H9 (cell line): ENCODE results near the gene UTS2B. TPM values are rescaled to one million over a fixed set of nuclear protein-coding genes. Genes with fewer than 3 reads are reported as not detected.

Experiments used
- DNase-seq: peaks from one replicate; pipeline ENCODE4 v3.0.0-alpha.2; 2017
- H2AFZ ChIP-seq: one replicate; pipeline ENCODE4 v1.6.1; 2013; ENCODE audit warnings: mild to moderate bottlenecking, low read length, control low read depth, moderate library complexity
- H2AK5ac ChIP-seq: 2 replicates; pipeline ENCODE4 v1.6.1; 2013; ENCODE audit warnings: low read length, control low read depth, mixed read lengths; ENCODE audit not compliant: insufficient read length
- H2BK120ac ChIP-seq: one replicate; pipeline ENCODE4 v1.6.1; 2013; ENCODE audit warnings: low read depth, mild to moderate bottlenecking, low read length, control low read depth, inconsistent platforms; ENCODE audit not compliant: poor library complexity, severe bottlenecking
- H2BK12ac ChIP-seq: 2 replicates; pipeline ENCODE4 v1.6.1; 2013; ENCODE audit warnings: low read length, control low read depth, mixed read lengths, low read depth; ENCODE audit not compliant: insufficient read length
- H2BK15ac ChIP-seq: 2 replicates; pipeline ENCODE4 v1.6.1; 2013; ENCODE audit warnings: low read depth, low read length, control low read depth
- H2BK20ac ChIP-seq: one replicate; pipeline ENCODE4 v1.6.1; 2013; ENCODE audit warnings: low read depth, mild to moderate bottlenecking, low read length, control low read depth, inconsistent platforms; ENCODE audit not compliant: poor library complexity, severe bottlenecking
- H2BK5ac ChIP-seq: 2 replicates; pipeline ENCODE4 v1.6.1; 2013; ENCODE audit warnings: low read length, control low read depth, mixed read lengths; ENCODE audit not compliant: insufficient read length
- H3K14ac ChIP-seq: 2 replicates; pipeline ENCODE4 v1.6.1; 2013; ENCODE audit warnings: low read length, control low read depth; ENCODE audit not compliant: insufficient read depth
- H3K18ac ChIP-seq: 2 replicates; pipeline ENCODE4 v1.6.1; 2013; ENCODE audit warnings: low read depth, mild to moderate bottlenecking, mixed read lengths, low read length, control low read depth; ENCODE audit not compliant: insufficient read length
- H3K23ac ChIP-seq: 2 replicates; pipeline ENCODE4 v1.6.1; 2013; ENCODE audit warnings: low read length, control low read depth, mixed read lengths, low read depth; ENCODE audit not compliant: insufficient read length
- H3K23me2 ChIP-seq: 2 replicates; pipeline ENCODE4 v1.6.1; 2013; ENCODE audit warnings: low read depth, mild to moderate bottlenecking, mixed read lengths, low read length, control low read depth; ENCODE audit not compliant: insufficient read length, poor library complexity, severe bottlenecking
- H3K27ac ChIP-seq: 2 replicates; pipeline ENCODE4 v1.5.1; 2013; ENCODE audit warnings: low read length, control low read depth, mixed read lengths, low read depth; ENCODE audit not compliant: insufficient read length
- H3K27me3 ChIP-seq: 2 replicates; pipeline ENCODE4 v1.6.1; 2013; ENCODE audit warnings: low read length, control low read depth, inconsistent platforms; ENCODE audit not compliant: insufficient read depth
- H3K4ac ChIP-seq: 2 replicates; pipeline ENCODE4 v1.6.1; 2013; ENCODE audit warnings: low read depth, mild to moderate bottlenecking, control low read depth, inconsistent platforms, low read length, moderate library complexity
- H3K4me1 ChIP-seq: 2 replicates; pipeline ENCODE4 v1.6.1; 2013; ENCODE audit warnings: low read length, control low read depth, inconsistent platforms; ENCODE audit not compliant: insufficient read depth
- H3K4me2 ChIP-seq: 2 replicates; pipeline ENCODE4 v1.6.1; 2013; ENCODE audit warnings: low read length, control low read depth, mixed read lengths; ENCODE audit not compliant: insufficient read length, insufficient read depth
- H3K56ac ChIP-seq: 2 replicates; pipeline ENCODE4 v1.6.1; 2013; ENCODE audit warnings: low read depth, mild to moderate bottlenecking, mixed read lengths, low read length, control low read depth; ENCODE audit not compliant: insufficient read length
- H3K79me1 ChIP-seq: 2 replicates; pipeline ENCODE4 v1.6.1; 2013; ENCODE audit warnings: low read depth, mild to moderate bottlenecking, moderate library complexity, low read length, control low read depth, inconsistent platforms; ENCODE audit not compliant: insufficient read depth, poor library complexity, severe bottlenecking
- H3K79me2 ChIP-seq: 2 replicates; pipeline ENCODE4 v1.6.1; 2013; ENCODE audit warnings: low read length, control low read depth, inconsistent platforms; ENCODE audit not compliant: insufficient read depth
- H3K9ac ChIP-seq: 2 replicates; pipeline ENCODE4 v1.6.1; 2013; ENCODE audit warnings: low read length, control low read depth, mixed read lengths; ENCODE audit not compliant: insufficient read length; ENCODE audit errors: extremely low read depth
- H3K9me3 ChIP-seq: one replicate; pipeline ENCODE4 v1.6.1; 2013; ENCODE audit warnings: low read depth, low read length, inconsistent platforms; ENCODE audit not compliant: control insufficient read depth
- H3T11ph ChIP-seq: one replicate; pipeline ENCODE4 v1.6.1; 2013; ENCODE audit warnings: mild to moderate bottlenecking, low read length, control low read depth, inconsistent platforms
- H4K20me1 ChIP-seq: one replicate; pipeline ENCODE4 v1.6.1; 2013; ENCODE audit not compliant: control insufficient read depth, insufficient read length, insufficient read depth
- H4K5ac ChIP-seq: 2 replicates; pipeline ENCODE4 v1.6.1; 2013; ENCODE audit warnings: low read depth, mild to moderate bottlenecking, mixed read lengths, low read length, control low read depth; ENCODE audit not compliant: insufficient read length
- H4K8ac ChIP-seq: replicated peaks from 2 replicates; pipeline ENCODE4 v1.6.1; 2013; ENCODE audit warnings: low read length, control low read depth, mixed read lengths, low read depth; ENCODE audit not compliant: insufficient read length
- H4K91ac ChIP-seq: 2 replicates; pipeline ENCODE4 v1.6.1; 2013; ENCODE audit warnings: low read depth, mild to moderate bottlenecking, moderate library complexity, mixed read lengths, low read length, control low read depth; ENCODE audit not compliant: insufficient read length
- H3K27ac Mint-ChIP-seq, 3 experiments: 2 replicates in 2 of 3; 3 replicates in 1 of 3; pipeline ENCODE4 v1.8.0; 2020 to 2021; ENCODE audit warnings: mixed read lengths in 3 of 3, mild to moderate bottlenecking in 1 of 3, moderate library complexity in 1 of 3
- H3K27me3 Mint-ChIP-seq: 2 replicates; pipeline ENCODE4 v1.8.0; 2021; ENCODE audit warnings: low read depth, mild to moderate bottlenecking, moderate library complexity, mixed read lengths
- H3K36me3 Mint-ChIP-seq, 3 experiments: 2 replicates in 2 of 3; 3 replicates in 1 of 3; pipeline ENCODE4 v1.8.0; 2020 to 2021; ENCODE audit warnings: low read depth in 3 of 3, mixed read lengths in 3 of 3; ENCODE audit not compliant: insufficient read depth in 1 of 3
- H3K4me1 Mint-ChIP-seq, 2 experiments: 2 replicates each; pipeline ENCODE4 v1.8.0; 2020; ENCODE audit warnings: mixed read lengths in 2 of 2
- H3K4me3 Mint-ChIP-seq, 2 experiments: 2 replicates in 1 of 2; 3 replicates in 1 of 2; pipeline ENCODE4 v1.8.0; 2020 to 2021; ENCODE audit warnings: mild to moderate bottlenecking in 2 of 2, mixed read lengths in 2 of 2, moderate library complexity in 1 of 2
- H3K9me3 Mint-ChIP-seq, 2 experiments: 2 replicates in 1 of 2; 3 replicates in 1 of 2; pipeline ENCODE4 v1.8.0; 2020; ENCODE audit warnings: mild to moderate bottlenecking in 2 of 2, mixed read lengths in 2 of 2, moderate library complexity in 1 of 2
- WGBS: extraction: QIAGEN DNeasy Blood & Tissue Kit; methylation state at CpG from one replicate; pipeline ENCODE4 v1.1.7; 2013; ENCODE audit warnings: missing lambda C conversion rate, low lambda C conversion rate, mixed read lengths; ENCODE audit not compliant: insufficient read length; ENCODE audit errors: extremely low coverage; 5-methylcytosine and 5-hydroxymethylcytosine counted together
- total RNA-seq: library from RNA; stranded (reverse); gene quantifications from 2 replicates; pipeline ENCODE4 v1.2.1, GENCODE V29; 2021
- TF ChIP-seq, protein P1 (sequence below): fragments of 200-600 bp; sonication (generic); conservative IDR thresholded peaks from 3 replicates; pipeline ENCODE4 v1.8.0; 2021; ENCODE audit warnings: antibody characterized with exemption, mild to moderate bottlenecking

Gene UTS2B
- total RNA-seq, 1 experiment from 2014 or later, result 0.09 TPM

DNA sequence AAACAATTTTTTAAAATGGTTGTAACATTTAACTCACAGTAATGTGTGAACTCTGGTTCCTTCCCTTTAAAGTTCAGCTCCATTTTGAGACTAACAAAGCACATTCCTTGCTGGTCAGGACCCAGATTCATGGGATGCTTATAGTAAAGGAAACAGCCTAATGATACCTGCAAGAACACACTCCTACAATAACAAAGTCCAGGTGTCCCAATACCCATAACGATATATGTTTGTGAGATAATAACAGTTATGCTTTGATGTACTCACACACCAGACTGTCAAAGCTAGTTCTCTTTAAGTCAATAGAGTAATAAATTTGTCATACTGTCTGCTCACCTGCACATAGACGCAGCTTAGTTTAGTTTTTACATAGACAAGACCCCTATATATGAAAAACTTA is 17.0 kb downstream of the UTS2B start:
- H3K23me2 ChIP-seq, result no peaks in the 10 kb centered on the region

More for the DNA sequence above, 17.0 kb downstream of the UTS2B start:
- no peak overlapping the region for H3K56ac ChIP-seq
- H3K14ac ChIP-seq, result no peak overlapping the region
- DNase-seq, result no peak
- Mint-ChIP-seq H3K9me3 (no peaks in the 10 kb centered on the region), H3K36me3 (no peaks in the 10 kb centered on the region; a peak in 1 of 7 replicates), H3K27ac (no peak overlapping the region), H3K4me3 (no peak overlapping the region), H3K27me3 (no peaks in the 10 kb centered on the region), H3K4me1 (no peaks in the 10 kb centered on the region)
- no peak overlapping the region for H3T11ph ChIP-seq
- no peak overlapping the region for H3K4ac ChIP-seq
- no peak overlapping the region for H3K9ac ChIP-seq
- no peak overlapping the region for H2BK15ac ChIP-seq
- no peaks in the 10 kb centered on the region for H3K79me2 ChIP-seq
- no peak overlapping the region for H3K23ac ChIP-seq
- no peaks in the 10 kb centered on the region for H4K20me1 ChIP-seq
- H3K27me3 ChIP-seq, result no peaks in the 10 kb centered on the region
- no peak overlapping the region for H4K5ac ChIP-seq
- H3K18ac ChIP-seq, result no peak overlapping the region
- no peaks in the 10 kb centered on the region for H3K79me1 ChIP-seq
- H3K9me3 ChIP-seq, result no peaks in the 10 kb centered on the region
- no peak overlapping the region for H3K27ac ChIP-seq
- TF ChIP-seq, protein P1, sequence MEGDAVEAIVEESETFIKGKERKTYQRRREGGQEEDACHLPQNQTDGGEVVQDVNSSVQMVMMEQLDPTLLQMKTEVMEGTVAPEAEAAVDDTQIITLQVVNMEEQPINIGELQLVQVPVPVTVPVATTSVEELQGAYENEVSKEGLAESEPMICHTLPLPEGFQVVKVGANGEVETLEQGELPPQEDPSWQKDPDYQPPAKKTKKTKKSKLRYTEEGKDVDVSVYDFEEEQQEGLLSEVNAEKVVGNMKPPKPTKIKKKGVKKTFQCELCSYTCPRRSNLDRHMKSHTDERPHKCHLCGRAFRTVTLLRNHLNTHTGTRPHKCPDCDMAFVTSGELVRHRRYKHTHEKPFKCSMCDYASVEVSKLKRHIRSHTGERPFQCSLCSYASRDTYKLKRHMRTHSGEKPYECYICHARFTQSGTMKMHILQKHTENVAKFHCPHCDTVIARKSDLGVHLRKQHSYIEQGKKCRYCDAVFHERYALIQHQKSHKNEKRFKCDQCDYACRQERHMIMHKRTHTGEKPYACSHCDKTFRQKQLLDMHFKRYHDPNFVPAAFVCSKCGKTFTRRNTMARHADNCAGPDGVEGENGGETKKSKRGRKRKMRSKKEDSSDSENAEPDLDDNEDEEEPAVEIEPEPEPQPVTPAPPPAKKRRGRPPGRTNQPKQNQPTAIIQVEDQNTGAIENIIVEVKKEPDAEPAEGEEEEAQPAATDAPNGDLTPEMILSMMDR, result no peak
- H4K8ac ChIP-seq, result no peak overlapping the region
- H2BK120ac ChIP-seq, result no peak overlapping the region
- H4K91ac ChIP-seq, result no peak overlapping the region
- no peak overlapping the region for H2BK5ac ChIP-seq
- H3K4me1 ChIP-seq, result no peaks in the 10 kb centered on the region
- no peak overlapping the region for H2BK20ac ChIP-seq
- no peak overlapping the region for H3K4me2 ChIP-seq
- no CpG with 5 or more reads among the region's 2 CpGs for WGBS
- H2AK5ac ChIP-seq, result no peak overlapping the region
- H2BK12ac ChIP-seq, result no peak overlapping the region
- no peak overlapping the region for H2AFZ ChIP-seq
